ENCODE results near the gene ENDOG.
"Not testable (repeated sequence)": the region's sequence is repeated elsewhere in the genome, so short reads cannot be mapped to it uniquely, and the experiment has no call there.

The ENDOG gene

GRCh38 chr9:128818099-128818838 is at the start of gene ENDOG:
Gene ENDOG (plus strand): TSS chr9:128818500. CDS start chr9:128818685, 185 bp downstream.
- peak; percentile 94 for DNase-seq (ENCODE audit: low read depth)

GRCh38 chr9:128768606-128769005 is 49.7 kb upstream of the ENDOG start:
- DNase-seq (ENCODE audit: low read depth) = no peak

GRCh38 chr9:128770286-128771030 is 47.8 kb upstream of the ENDOG start:
- DNase-seq (ENCODE audit: low read depth) = no peak

- DNase-seq (ENCODE audit: low read depth) = no peak
These were observed 47.1 kb upstream of the ENDOG start for GRCh38 chr9:128771094-128771721.

GRCh38 chr9:128771745-128772519 is 46.4 kb upstream of the ENDOG start, which contains the start of gene ZER1:
Gene ZER1 (minus strand): TSS chr9:128771927. CDS start chr9:128755565, 16,362 bp downstream.
- DNase-seq (ENCODE audit: low read depth) = peak; percentile 63

- DNase-seq (ENCODE audit: low read depth) = no peak
These were observed 45.3 kb upstream of the ENDOG start for GRCh38 chr9:128773049-128773448.

GRCh38 chr9:128774804-128775203 is 43.5 kb upstream of the ENDOG start:
- no peak for DNase-seq (ENCODE audit: low read depth)

GRCh38 chr9:128780093-128780492 is 38.2 kb upstream of the ENDOG start:
- DNase-seq (ENCODE audit: low read depth) = not testable (repeated sequence)

GRCh38 chr9:128781187-128782070 is 36.9 kb upstream of the ENDOG start:
- no peak for DNase-seq (ENCODE audit: low read depth)

- no peak for DNase-seq (ENCODE audit: low read depth)
These were observed 35.6 kb upstream of the ENDOG start for GRCh38 chr9:128782669-128783068.

- DNase-seq (ENCODE audit: low read depth) = no peak
These were observed 32.9 kb upstream of the ENDOG start for GRCh38 chr9:128785427-128785826.

- DNase-seq (ENCODE audit: low read depth) = peak; percentile 53
These were observed 31.4 kb upstream of the ENDOG start, which contains the start of gene TBC1D13 for GRCh38 chr9:128786681-128787601. Gene TBC1D13 (plus strand): TSS chr9:128787253. CDS start chr9:128787354, 101 bp downstream.

- DNase-seq (ENCODE audit: low read depth) = no peak
These were observed 30.6 kb upstream of the ENDOG start for GRCh38 chr9:128787659-128788058.

GRCh38 chr9:128788445-128788844 is 29.9 kb upstream of the ENDOG start:
- no peak for DNase-seq (ENCODE audit: low read depth)

GRCh38 chr9:128790536-128790935 is 27.8 kb upstream of the ENDOG start:
- no peak for DNase-seq (ENCODE audit: low read depth)

- no peak for DNase-seq (ENCODE audit: low read depth)
These were observed 26.2 kb upstream of the ENDOG start for GRCh38 chr9:128792134-128792533.

GRCh38 chr9:128792978-128793686 is 25.2 kb upstream of the ENDOG start:
- no peak for DNase-seq (ENCODE audit: low read depth)

- DNase-seq (ENCODE audit: low read depth) = not testable (repeated sequence)
These were observed 23.3 kb upstream of the ENDOG start for GRCh38 chr9:128794961-128795360.

- no peak for DNase-seq (ENCODE audit: low read depth)
These were observed 19.4 kb upstream of the ENDOG start for GRCh38 chr9:128798896-128799295.
